GM23338 (cell line): ENCODE results near the gene KCNK3. TPM values are rescaled to one million over a fixed set of nuclear protein-coding genes. Genes with fewer than 3 reads are reported as not detected.

ENCODE experiments used
- ATAC-seq: fragments of 200-7000 bp; cut with Tn5 transposase; 3 replicates; pipeline ENCODE4 v1.9.1; 2020
- DNase-seq: peaks from one replicate; pipeline ENCODE4 v3.0.0-alpha.2; 2015; ENCODE audit warnings: low spot score
- H2AFZ ChIP-seq: fragments of 200-600 bp; sonication (generic); 2 replicates; pipeline ENCODE4 v1.8.0; 2016; ENCODE audit warnings: antibody characterized with exemption, mild to moderate bottlenecking, moderate library complexity
- H3F3A ChIP-seq: fragments of 200-600 bp; sonication (generic); replicated peaks from 2 replicates; pipeline ENCODE4 v1.8.0; 2017; ENCODE audit warnings: antibody characterized with exemption, mixed run types, low read depth
- H3K27ac ChIP-seq: fragments of 200-600 bp; sonication (generic); 2 replicates; pipeline ENCODE4 v1.6.1; 2016; ENCODE audit warnings: low read depth
- H3K27me3 ChIP-seq: fragments of 200-600 bp; sonication (generic); 2 replicates; pipeline ENCODE4 v1.8.0; 2016; ENCODE audit warnings: mild to moderate bottlenecking, mixed run types, moderate library complexity; ENCODE audit not compliant: insufficient read depth
- H3K36me3 ChIP-seq: fragments of 200-600 bp; sonication (generic); 2 replicates; pipeline ENCODE4 v1.8.0; 2016; ENCODE audit warnings: mild to moderate bottlenecking; ENCODE audit not compliant: insufficient read depth
- H3K4me1 ChIP-seq: fragments of 200-600 bp; sonication (generic); 2 replicates; pipeline ENCODE4 v1.8.0; 2016; ENCODE audit warnings: mild to moderate bottlenecking, moderate library complexity; ENCODE audit not compliant: insufficient read depth
- H3K4me2 ChIP-seq: fragments of 200-600 bp; sonication (generic); 2 replicates; pipeline ENCODE4 v1.7.1; 2017; ENCODE audit warnings: mixed run types
- H3K4me3 ChIP-seq: fragments of 200-600 bp; sonication (generic); 2 replicates; pipeline ENCODE4 v1.6.1; 2016; ENCODE audit warnings: mixed run types
- H3K79me2 ChIP-seq: fragments of 200-600 bp; sonication (generic); replicated peaks from 2 replicates; pipeline ENCODE4 v1.8.0; 2017; ENCODE audit warnings: mild to moderate bottlenecking; ENCODE audit not compliant: insufficient read depth
- H3K9me2 ChIP-seq: fragments of 200-600 bp; sonication (generic); 2 replicates; pipeline ENCODE4 v1.8.0; 2017; ENCODE audit not compliant: insufficient read depth
- H4K20me1 ChIP-seq: fragments of 200-600 bp; sonication (generic); replicated peaks from 2 replicates; pipeline ENCODE4 v1.8.0; 2017; ENCODE audit warnings: mild to moderate bottlenecking; ENCODE audit not compliant: insufficient read depth
- H3K27ac Mint-ChIP-seq: 2 replicates; pipeline ENCODE4 v1.8.0; 2020; ENCODE audit warnings: inconsistent platforms, mild to moderate bottlenecking, moderate library complexity, mixed read lengths
- H3K27me3 Mint-ChIP-seq: 3 replicates; pipeline ENCODE4 v1.8.0; 2022; ENCODE audit warnings: low read depth, mild to moderate bottlenecking, moderate library complexity, mixed read lengths, inconsistent platforms; ENCODE audit not compliant: insufficient read depth, poor library complexity
- H3K36me3 Mint-ChIP-seq: 3 replicates; pipeline ENCODE4 v1.8.0; 2021; ENCODE audit warnings: low read depth, mild to moderate bottlenecking, inconsistent platforms, moderate library complexity, mixed read lengths
- H3K4me1 Mint-ChIP-seq: 3 replicates; pipeline ENCODE4 v1.8.0; 2020; ENCODE audit warnings: mild to moderate bottlenecking, inconsistent platforms, mixed read lengths
- H3K4me3 Mint-ChIP-seq: 3 replicates; pipeline ENCODE4 v1.8.0; 2021; ENCODE audit warnings: moderate library complexity, mild to moderate bottlenecking, inconsistent platforms, mixed read lengths
- H3K9me3 Mint-ChIP-seq: 3 replicates; pipeline ENCODE4 v1.8.0; 2020; ENCODE audit warnings: moderate library complexity, mild to moderate bottlenecking, inconsistent platforms, mixed read lengths
- CREB1 ChIP-seq: fragments of 250-450 bp; sonication (Bioruptor Pico); IDR thresholded peaks from 2 replicates; pipeline ENCODE4 v1.5.0; 2020; ENCODE audit warnings: low read depth, mild to moderate bottlenecking, moderate library complexity
- EZH2 ChIP-seq: fragments of 200-600 bp; sonication (generic); IDR thresholded peaks from one replicate; pipeline ENCODE4 v1.8.0; 2017; ENCODE audit warnings: antibody characterized with exemption, mild to moderate bottlenecking, low read depth; ENCODE audit not compliant: unreplicated experiment
- EZH2phosphoT487 ChIP-seq: fragments of 200-600 bp; sonication (generic); IDR thresholded peaks from one replicate; pipeline ENCODE4 v1.8.1; 2018; ENCODE audit warnings: antibody characterized with exemption; ENCODE audit not compliant: unreplicated experiment
- JUNB ChIP-seq: IDR thresholded peaks from one replicate; pipeline ENCODE4 v1.6.1; 2016; ENCODE audit warnings: antibody characterized with exemption; ENCODE audit not compliant: unreplicated experiment
- NANOG ChIP-seq: IDR thresholded peaks from 2 replicates; pipeline ENCODE4 v1.6.1; 2016; ENCODE audit warnings: antibody characterized with exemption, borderline replicate concordance
- POLR2AphosphoS5 ChIP-seq: IDR thresholded peaks from 2 replicates; pipeline ENCODE4 v1.6.1; 2016; ENCODE audit warnings: antibody characterized with exemption, low read depth
- STAT1 ChIP-seq: IDR thresholded peaks from one replicate; pipeline ENCODE4 v1.6.1; 2016; ENCODE audit warnings: antibody characterized with exemption; ENCODE audit not compliant: unreplicated experiment
- ZNF114 ChIP-seq: fragments of 250-450 bp; sonication (Bioruptor Pico); IDR thresholded peaks from 2 replicates; pipeline ENCODE4 v1.5.0; 2020; ENCODE audit warnings: mild to moderate bottlenecking, moderate library complexity
- ZNF331 ChIP-seq: fragments of 250-450 bp; sonication (Bioruptor Pico); IDR thresholded peaks from 2 replicates; pipeline ENCODE4 v1.5.0; 2020; ENCODE audit warnings: low read depth, mild to moderate bottlenecking, moderate library complexity
- polyA plus RNA-seq: library from polyadenylated mRNA; unstranded; fragments of >200 nt; fragmentation: Nextera tagmentation; extraction: Ambion mirVana; gene quantifications from 2 replicates; pipeline ENCODE4 v1.2.1, GENCODE V29; 2016
- total RNA-seq: library from RNA; depleted of rRNA; stranded (reverse); fragments of >200 nt; shearing (Covaris generic); gene quantifications from 2 replicates; pipeline ENCODE4 v1.2.3, GENCODE V29; 2014
- TF ChIP-seq, protein P1 (sequence below): IDR thresholded peaks from one replicate; pipeline ENCODE4 v1.6.1; 2018; ENCODE audit warnings: antibody characterized with exemption; ENCODE audit not compliant: unreplicated experiment
- TF ChIP-seq, protein P2 (sequence below): fragments of 250-450 bp; sonication (Bioruptor Pico); IDR thresholded peaks from 2 replicates; pipeline ENCODE4 v1.5.0; 2020; ENCODE audit warnings: mild to moderate bottlenecking, moderate library complexity
- TF ChIP-seq, protein P3 (sequence below), 2 experiments: fragments of 200-600 bp in 1 of 2; sonication (generic) in 1 of 2; conservative IDR thresholded peaks; 2 replicates each; pipeline versions ENCODE4 v1.5.1 to v1.6.1; 2016 to 2017; ENCODE audit warnings: antibody characterized with exemption in 2 of 2, low read depth in 2 of 2, mild to moderate bottlenecking in 2 of 2, moderate library complexity in 1 of 2
- TF ChIP-seq, protein P4 (sequence below): IDR thresholded peaks from 2 replicates; pipeline ENCODE4 v1.6.1; 2016; ENCODE audit warnings: antibody characterized with exemption

Gene KCNK3
- total and polyA plus RNA-seq, 2 experiments from 2014 or later, result not detected

DNA sequence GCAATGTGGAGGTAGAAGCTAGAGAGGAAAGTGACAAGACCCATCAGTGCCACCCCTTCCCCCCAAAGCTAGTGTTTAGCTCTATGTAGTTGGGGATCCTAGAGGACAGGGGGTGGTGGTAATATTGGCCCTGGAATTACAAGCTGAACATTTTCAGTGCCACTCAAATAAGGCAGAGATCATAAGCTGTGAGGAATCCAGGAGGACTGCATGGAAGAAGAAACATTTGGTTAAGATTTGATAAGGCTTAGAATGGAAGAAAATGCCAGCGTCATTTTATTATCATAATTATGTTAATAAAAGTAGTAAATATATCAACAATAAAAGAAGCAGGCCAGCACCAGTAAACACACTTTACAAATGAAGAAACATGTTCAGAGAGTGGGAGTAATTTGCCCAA, 33.7 kb downstream of the KCNK3 start:
- H3K36me3 Mint-ChIP-seq, result no peaks in the 10 kb centered on the region
- no peaks in the 10 kb centered on the region for H3K79me2 ChIP-seq
- H3K4me3 Mint-ChIP-seq, result no peak overlapping the region

More for the DNA sequence above, 33.7 kb downstream of the KCNK3 start:
- no peak for TF ChIP-seq NANOG
- TF ChIP-seq, protein P1, sequence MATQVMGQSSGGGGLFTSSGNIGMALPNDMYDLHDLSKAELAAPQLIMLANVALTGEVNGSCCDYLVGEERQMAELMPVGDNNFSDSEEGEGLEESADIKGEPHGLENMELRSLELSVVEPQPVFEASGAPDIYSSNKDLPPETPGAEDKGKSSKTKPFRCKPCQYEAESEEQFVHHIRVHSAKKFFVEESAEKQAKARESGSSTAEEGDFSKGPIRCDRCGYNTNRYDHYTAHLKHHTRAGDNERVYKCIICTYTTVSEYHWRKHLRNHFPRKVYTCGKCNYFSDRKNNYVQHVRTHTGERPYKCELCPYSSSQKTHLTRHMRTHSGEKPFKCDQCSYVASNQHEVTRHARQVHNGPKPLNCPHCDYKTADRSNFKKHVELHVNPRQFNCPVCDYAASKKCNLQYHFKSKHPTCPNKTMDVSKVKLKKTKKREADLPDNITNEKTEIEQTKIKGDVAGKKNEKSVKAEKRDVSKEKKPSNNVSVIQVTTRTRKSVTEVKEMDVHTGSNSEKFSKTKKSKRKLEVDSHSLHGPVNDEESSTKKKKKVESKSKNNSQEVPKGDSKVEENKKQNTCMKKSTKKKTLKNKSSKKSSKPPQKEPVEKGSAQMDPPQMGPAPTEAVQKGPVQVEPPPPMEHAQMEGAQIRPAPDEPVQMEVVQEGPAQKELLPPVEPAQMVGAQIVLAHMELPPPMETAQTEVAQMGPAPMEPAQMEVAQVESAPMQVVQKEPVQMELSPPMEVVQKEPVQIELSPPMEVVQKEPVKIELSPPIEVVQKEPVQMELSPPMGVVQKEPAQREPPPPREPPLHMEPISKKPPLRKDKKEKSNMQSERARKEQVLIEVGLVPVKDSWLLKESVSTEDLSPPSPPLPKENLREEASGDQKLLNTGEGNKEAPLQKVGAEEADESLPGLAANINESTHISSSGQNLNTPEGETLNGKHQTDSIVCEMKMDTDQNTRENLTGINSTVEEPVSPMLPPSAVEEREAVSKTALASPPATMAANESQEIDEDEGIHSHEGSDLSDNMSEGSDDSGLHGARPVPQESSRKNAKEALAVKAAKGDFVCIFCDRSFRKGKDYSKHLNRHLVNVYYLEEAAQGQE, result no peak
- TF ChIP-seq, protein P2, sequence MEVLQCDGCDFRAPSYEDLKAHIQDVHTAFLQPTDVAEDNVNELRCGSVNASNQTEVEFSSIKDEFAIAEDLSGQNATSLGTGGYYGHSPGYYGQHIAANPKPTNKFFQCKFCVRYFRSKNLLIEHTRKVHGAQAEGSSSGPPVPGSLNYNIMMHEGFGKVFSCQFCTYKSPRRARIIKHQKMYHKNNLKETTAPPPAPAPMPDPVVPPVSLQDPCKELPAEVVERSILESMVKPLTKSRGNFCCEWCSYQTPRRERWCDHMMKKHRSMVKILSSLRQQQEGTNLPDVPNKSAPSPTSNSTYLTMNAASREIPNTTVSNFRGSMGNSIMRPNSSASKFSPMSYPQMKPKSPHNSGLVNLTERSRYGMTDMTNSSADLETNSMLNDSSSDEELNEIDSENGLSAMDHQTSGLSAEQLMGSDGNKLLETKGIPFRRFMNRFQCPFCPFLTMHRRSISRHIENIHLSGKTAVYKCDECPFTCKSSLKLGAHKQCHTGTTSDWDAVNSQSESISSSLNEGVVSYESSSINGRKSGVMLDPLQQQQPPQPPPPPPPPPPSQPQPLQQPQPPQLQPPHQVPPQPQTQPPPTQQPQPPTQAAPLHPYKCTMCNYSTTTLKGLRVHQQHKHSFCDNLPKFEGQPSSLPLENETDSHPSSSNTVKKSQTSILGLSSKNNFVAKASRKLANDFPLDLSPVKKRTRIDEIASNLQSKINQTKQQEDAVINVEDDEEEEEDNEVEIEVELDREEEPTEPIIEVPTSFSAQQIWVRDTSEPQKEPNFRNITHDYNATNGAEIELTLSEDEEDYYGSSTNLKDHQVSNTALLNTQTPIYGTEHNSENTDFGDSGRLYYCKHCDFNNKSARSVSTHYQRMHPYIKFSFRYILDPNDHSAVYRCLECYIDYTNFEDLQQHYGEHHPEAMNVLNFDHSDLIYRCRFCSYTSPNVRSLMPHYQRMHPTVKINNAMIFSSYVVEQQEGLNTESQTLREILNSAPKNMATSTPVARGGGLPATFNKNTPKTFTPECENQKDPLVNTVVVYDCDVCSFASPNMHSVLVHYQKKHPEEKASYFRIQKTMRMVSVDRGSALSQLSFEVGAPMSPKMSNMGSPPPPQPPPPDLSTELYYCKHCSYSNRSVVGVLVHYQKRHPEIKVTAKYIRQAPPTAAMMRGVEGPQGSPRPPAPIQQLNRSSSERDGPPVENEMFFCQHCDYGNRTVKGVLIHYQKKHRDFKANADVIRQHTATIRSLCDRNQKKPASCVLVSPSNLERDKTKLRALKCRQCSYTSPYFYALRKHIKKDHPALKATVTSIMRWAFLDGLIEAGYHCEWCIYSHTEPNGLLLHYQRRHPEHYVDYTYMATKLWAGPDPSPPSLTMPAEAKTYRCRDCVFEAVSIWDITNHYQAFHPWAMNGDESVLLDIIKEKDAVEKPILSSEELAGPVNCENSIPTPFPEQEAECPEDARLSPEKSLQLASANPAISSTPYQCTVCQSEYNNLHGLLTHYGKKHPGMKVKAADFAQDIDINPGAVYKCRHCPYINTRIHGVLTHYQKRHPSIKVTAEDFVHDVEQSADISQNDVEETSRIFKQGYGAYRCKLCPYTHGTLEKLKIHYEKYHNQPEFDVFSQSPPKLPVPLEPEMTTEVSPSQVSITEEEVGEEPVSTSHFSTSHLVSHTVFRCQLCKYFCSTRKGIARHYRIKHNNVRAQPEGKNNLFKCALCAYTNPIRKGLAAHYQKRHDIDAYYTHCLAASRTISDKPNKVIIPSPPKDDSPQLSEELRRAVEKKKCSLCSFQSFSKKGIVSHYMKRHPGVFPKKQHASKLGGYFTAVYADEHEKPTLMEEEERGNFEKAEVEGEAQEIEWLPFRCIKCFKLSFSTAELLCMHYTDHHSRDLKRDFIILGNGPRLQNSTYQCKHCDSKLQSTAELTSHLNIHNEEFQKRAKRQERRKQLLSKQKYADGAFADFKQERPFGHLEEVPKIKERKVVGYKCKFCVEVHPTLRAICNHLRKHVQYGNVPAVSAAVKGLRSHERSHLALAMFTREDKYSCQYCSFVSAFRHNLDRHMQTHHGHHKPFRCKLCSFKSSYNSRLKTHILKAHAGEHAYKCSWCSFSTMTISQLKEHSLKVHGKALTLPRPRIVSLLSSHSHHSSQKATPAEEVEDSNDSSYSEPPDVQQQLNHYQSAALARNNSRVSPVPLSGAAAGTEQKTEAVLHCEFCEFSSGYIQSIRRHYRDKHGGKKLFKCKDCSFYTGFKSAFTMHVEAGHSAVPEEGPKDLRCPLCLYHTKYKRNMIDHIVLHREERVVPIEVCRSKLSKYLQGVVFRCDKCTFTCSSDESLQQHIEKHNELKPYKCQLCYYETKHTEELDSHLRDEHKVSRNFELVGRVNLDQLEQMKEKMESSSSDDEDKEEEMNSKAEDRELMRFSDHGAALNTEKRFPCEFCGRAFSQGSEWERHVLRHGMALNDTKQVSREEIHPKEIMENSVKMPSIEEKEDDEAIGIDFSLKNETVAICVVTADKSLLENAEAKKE (CRISPR knock-in tag), result no peak
- TF ChIP-seq, protein P3, sequence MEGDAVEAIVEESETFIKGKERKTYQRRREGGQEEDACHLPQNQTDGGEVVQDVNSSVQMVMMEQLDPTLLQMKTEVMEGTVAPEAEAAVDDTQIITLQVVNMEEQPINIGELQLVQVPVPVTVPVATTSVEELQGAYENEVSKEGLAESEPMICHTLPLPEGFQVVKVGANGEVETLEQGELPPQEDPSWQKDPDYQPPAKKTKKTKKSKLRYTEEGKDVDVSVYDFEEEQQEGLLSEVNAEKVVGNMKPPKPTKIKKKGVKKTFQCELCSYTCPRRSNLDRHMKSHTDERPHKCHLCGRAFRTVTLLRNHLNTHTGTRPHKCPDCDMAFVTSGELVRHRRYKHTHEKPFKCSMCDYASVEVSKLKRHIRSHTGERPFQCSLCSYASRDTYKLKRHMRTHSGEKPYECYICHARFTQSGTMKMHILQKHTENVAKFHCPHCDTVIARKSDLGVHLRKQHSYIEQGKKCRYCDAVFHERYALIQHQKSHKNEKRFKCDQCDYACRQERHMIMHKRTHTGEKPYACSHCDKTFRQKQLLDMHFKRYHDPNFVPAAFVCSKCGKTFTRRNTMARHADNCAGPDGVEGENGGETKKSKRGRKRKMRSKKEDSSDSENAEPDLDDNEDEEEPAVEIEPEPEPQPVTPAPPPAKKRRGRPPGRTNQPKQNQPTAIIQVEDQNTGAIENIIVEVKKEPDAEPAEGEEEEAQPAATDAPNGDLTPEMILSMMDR (conservative IDR thresholded peaks at IDR 0.05; ENCODE audit: low read depth in 2 of 2), result no peak
- no peak for TF ChIP-seq POLR2AphosphoS5
- TF ChIP-seq EZH2, result no peak
- TF ChIP-seq ZNF114 (CRISPR knock-in tag), result no peak
- TF ChIP-seq STAT1, result no peak
- TF ChIP-seq CREB1 (CRISPR knock-in tag), result no peak
- TF ChIP-seq EZH2phosphoT487, result no peak
- no peak for TF ChIP-seq JUNB
- no peak for TF ChIP-seq ZNF331 (CRISPR knock-in tag)
- TF ChIP-seq, protein P4, sequence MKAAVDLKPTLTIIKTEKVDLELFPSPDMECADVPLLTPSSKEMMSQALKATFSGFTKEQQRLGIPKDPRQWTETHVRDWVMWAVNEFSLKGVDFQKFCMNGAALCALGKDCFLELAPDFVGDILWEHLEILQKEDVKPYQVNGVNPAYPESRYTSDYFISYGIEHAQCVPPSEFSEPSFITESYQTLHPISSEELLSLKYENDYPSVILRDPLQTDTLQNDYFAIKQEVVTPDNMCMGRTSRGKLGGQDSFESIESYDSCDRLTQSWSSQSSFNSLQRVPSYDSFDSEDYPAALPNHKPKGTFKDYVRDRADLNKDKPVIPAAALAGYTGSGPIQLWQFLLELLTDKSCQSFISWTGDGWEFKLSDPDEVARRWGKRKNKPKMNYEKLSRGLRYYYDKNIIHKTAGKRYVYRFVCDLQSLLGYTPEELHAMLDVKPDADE, result no peak
- Histone ChIP-seq H3K27ac (no peak overlapping the region), H3K4me1 (no peaks in the 10 kb centered on the region; the same call in 1 of the 2 replicates), H3K4me2 (no peak overlapping the region), H3K4me3 (no peak overlapping the region), H4K20me1 (no peaks in the 10 kb centered on the region), H3F3A (no peaks in the 10 kb centered on the region), H3K9me2 (no peaks in the 10 kb centered on the region), H2AFZ (no peak overlapping the region), H3K36me3 (no peaks in the 10 kb centered on the region), H3K27me3 (no peaks in the 10 kb centered on the region)
- ATAC-seq (no peak), DNase-seq (no peak)
- Mint-ChIP-seq H3K9me3 (no peaks in the 10 kb centered on the region), H3K4me1 (peaks cover 5% of the 10 kb centered on the region), H3K27me3 (peaks cover 13% of the 10 kb centered on the region), H3K27ac (no peak overlapping the region)
